Effector memory CD4-positive, alpha-beta T cell (primary cell): ENCODE data around the gene PLPP6.

Experiments used
- DNase-seq, 3 donors: peaks; one replicate each; pipeline ENCODE4 v3.0.0-alpha.2; 2020
- H3K27ac ChIP-seq: 2 replicates; pipeline ENCODE4 v1.7.0; 2013; ENCODE audit warnings: mild to moderate bottlenecking, low read length, moderate library complexity; ENCODE audit not compliant: insufficient read depth, poor library complexity, severe bottlenecking
- H3K27me3 ChIP-seq: replicated peaks from 2 replicates; pipeline ENCODE4 v1.7.0; 2013; ENCODE audit warnings: mild to moderate bottlenecking, low read length; ENCODE audit not compliant: insufficient read depth, control insufficient read depth, poor library complexity, severe bottlenecking
- H3K36me3 ChIP-seq: 2 replicates; pipeline ENCODE4 v1.7.0; 2013; ENCODE audit warnings: mild to moderate bottlenecking, low read length, moderate library complexity; ENCODE audit not compliant: control insufficient read depth, insufficient read depth
- H3K4me1 ChIP-seq: 2 replicates; pipeline ENCODE4 v1.7.0; 2013; ENCODE audit warnings: low read length, mild to moderate bottlenecking; ENCODE audit not compliant: control insufficient read depth, insufficient read depth, poor library complexity, severe bottlenecking
- H3K4me3 ChIP-seq: 2 replicates; pipeline ENCODE4 v1.7.0; 2013; ENCODE audit warnings: low read length, low read depth, mild to moderate bottlenecking; ENCODE audit not compliant: insufficient read depth, poor library complexity, severe bottlenecking
- H3K9me3 ChIP-seq: 2 replicates; pipeline ENCODE4 v1.7.0; 2013; ENCODE audit warnings: mild to moderate bottlenecking, low read length, moderate library complexity; ENCODE audit not compliant: control insufficient read depth

PLPP6 gene

GRCh38 chr9:4709380-4709779 is 47.3 kb downstream of the PLPP6 start:
- Histone ChIP-seq H3K4me3 (no peak overlapping the region), H3K27ac (no peak overlapping the region), H3K4me1 (no peaks in the 10 kb centered on the region), H3K27me3 (no peaks in the 10 kb centered on the region), H3K9me3 (no peaks in the 10 kb centered on the region), H3K36me3 (peaks cover 13% of the 10 kb centered on the region)
- no peak for DNase-seq

- peaks cover 40% of the 10 kb centered on the region for H3K36me3 ChIP-seq
Measured at GRCh38 chr9:4713849-4714248, 51.8 kb downstream of the PLPP6 start.

GRCh38 chr9:4714266-4715016 is 52.3 kb downstream of the PLPP6 start:
- Histone ChIP-seq H3K4me1 (no peaks in the 10 kb centered on the region), H3K27ac (no peak overlapping the region), H3K36me3 (peaks cover 40% of the 10 kb centered on the region), H3K9me3 (no peaks in the 10 kb centered on the region), H3K4me3 (no peak overlapping the region), H3K27me3 (no peaks in the 10 kb centered on the region)
- DNase-seq, result no peak

More at GRCh38 chr9:4713849-4714248, 51.8 kb downstream of the PLPP6 start:
- Histone ChIP-seq H3K27ac (no peak overlapping the region), H3K4me3 (no peak overlapping the region), H3K27me3 (no peaks in the 10 kb centered on the region), H3K4me1 (no peaks in the 10 kb centered on the region), H3K9me3 (no peaks in the 10 kb centered on the region)
- no peak for DNase-seq
